ENCODE measurements around the gene OR2T10. TPM values are rescaled to one million over a fixed set of nuclear protein-coding genes. Genes with fewer than 3 reads are reported as not detected.

OR2T10 gene
- total RNA-seq, 2 donors from 2014 or later: not detected

DNA sequence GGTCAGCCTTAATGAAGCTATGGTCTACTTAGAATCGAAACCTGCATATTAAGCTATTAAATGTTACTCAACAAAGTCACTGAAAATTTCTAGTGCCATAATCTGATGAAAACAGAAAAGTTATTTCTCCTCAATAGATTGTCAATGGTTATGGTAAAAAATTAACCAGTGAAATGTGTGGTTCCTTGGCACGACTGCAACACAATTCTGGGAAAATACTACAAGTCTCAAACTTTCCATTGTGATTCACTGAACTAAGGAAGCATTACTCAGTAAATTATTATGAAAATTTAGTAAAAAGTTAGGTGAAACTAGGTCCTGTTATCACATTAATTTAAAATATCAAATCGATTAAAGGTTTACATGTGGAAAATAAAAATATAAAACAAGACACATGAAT is 12.8 kb upstream of the OR2T10 start:
- TF ChIP-seq, protein P1, sequence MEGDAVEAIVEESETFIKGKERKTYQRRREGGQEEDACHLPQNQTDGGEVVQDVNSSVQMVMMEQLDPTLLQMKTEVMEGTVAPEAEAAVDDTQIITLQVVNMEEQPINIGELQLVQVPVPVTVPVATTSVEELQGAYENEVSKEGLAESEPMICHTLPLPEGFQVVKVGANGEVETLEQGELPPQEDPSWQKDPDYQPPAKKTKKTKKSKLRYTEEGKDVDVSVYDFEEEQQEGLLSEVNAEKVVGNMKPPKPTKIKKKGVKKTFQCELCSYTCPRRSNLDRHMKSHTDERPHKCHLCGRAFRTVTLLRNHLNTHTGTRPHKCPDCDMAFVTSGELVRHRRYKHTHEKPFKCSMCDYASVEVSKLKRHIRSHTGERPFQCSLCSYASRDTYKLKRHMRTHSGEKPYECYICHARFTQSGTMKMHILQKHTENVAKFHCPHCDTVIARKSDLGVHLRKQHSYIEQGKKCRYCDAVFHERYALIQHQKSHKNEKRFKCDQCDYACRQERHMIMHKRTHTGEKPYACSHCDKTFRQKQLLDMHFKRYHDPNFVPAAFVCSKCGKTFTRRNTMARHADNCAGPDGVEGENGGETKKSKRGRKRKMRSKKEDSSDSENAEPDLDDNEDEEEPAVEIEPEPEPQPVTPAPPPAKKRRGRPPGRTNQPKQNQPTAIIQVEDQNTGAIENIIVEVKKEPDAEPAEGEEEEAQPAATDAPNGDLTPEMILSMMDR (conservative IDR thresholded peaks at IDR 0.05): no peak
- H3K36me3 Mint-ChIP-seq (ENCODE audit: low read depth): no peaks in the 10 kb centered on the region
- Histone ChIP-seq H3K9ac (ENCODE audit: extremely low read depth, low read length, poor library complexity, severe bottlenecking) (no peak overlapping the region), H3K27ac (ENCODE audit: low read depth, low read length) (no peak overlapping the region), H3K9me3 (ENCODE audit: control insufficient read depth, low read length) (peaks cover 91% of the 10 kb centered on the region), H3K36me3 (ENCODE audit: control insufficient read depth, insufficient read depth, low read length) (no peaks in the 10 kb centered on the region), H3K4me3 (ENCODE audit: low read length) (no peak overlapping the region), H3K4me1 (ENCODE audit: control insufficient read depth, insufficient read depth, low read length) (no peaks in the 10 kb centered on the region), H3K27me3 (ENCODE audit: control insufficient read depth, insufficient read depth, low read length, poor library complexity, severe bottlenecking) (no peaks in the 10 kb centered on the region)
- WGBS, 2 experiments (ENCODE audit: insufficient coverage in 1 of 2, insufficient read length in 1 of 2): 48% methylated on average over 3 of the region's 3 CpGs; no CpG with 5 or more reads in 1 of the 2 experiments
- peaks cover 86% of the 10 kb centered on the region for H3K9me3 Mint-ChIP-seq
- no peak overlapping the region for H3K4me3 Mint-ChIP-seq
- DNase-seq: no peak
- no peak overlapping the region for H3K27ac Mint-ChIP-seq
- H3K4me1 Mint-ChIP-seq: no peaks in the 10 kb centered on the region
- no peaks in the 10 kb centered on the region for H3K27me3 Mint-ChIP-seq (ENCODE audit: insufficient read depth)

GRCh38 chr1:248599396-248599795 is 1.9 kb upstream of the OR2T10 start:
- no peak overlapping the region for H3K27ac ChIP-seq (ENCODE audit: low read depth, low read length)
- no peaks in the 10 kb centered on the region for H3K4me1 ChIP-seq (ENCODE audit: control insufficient read depth, insufficient read depth, low read length)
- Mint-ChIP-seq H3K4me3 (no peak overlapping the region), H3K27me3 (ENCODE audit: insufficient read depth) (no peaks in the 10 kb centered on the region), H3K9me3 (peaks cover 81% of the 10 kb centered on the region), H3K36me3 (ENCODE audit: low read depth) (no peaks in the 10 kb centered on the region), H3K4me1 (no peaks in the 10 kb centered on the region), H3K27ac (no peak overlapping the region)
- no peaks in the 10 kb centered on the region for H3K36me3 ChIP-seq (ENCODE audit: control insufficient read depth, insufficient read depth, low read length)
- H3K9ac ChIP-seq (ENCODE audit: extremely low read depth, low read length, poor library complexity, severe bottlenecking): no peak overlapping the region
- H3K27me3 ChIP-seq (ENCODE audit: control insufficient read depth, insufficient read depth, low read length, poor library complexity, severe bottlenecking): no peaks in the 10 kb centered on the region
- no peak for DNase-seq
- peaks cover 79% of the 10 kb centered on the region for H3K9me3 ChIP-seq (ENCODE audit: control insufficient read depth, low read length)
- 70 to 75% methylated on average over 6 to 8 of the region's 8 CpGs for WGBS, 2 experiments (ENCODE audit: insufficient coverage in 1 of 2, insufficient read length in 1 of 2)
- no peak overlapping the region for H3K4me3 ChIP-seq (ENCODE audit: low read length)
- TF ChIP-seq, protein P1 (conservative IDR thresholded peaks at IDR 0.05): no peak

- Mint-ChIP-seq H3K4me3 (no peak overlapping the region), H3K9me3 (peaks cover 76% of the 10 kb centered on the region), H3K36me3 (ENCODE audit: low read depth) (no peaks in the 10 kb centered on the region), H3K4me1 (no peaks in the 10 kb centered on the region), H3K27me3 (ENCODE audit: insufficient read depth) (no peaks in the 10 kb centered on the region), H3K27ac (no peak overlapping the region)
- WGBS, 2 experiments (ENCODE audit: insufficient coverage in 1 of 2, insufficient read length in 1 of 2): 97% methylated on average over 2 of the region's 2 CpGs; no CpG with 5 or more reads in 1 of the 2 experiments
- TF ChIP-seq, protein P1 (conservative IDR thresholded peaks at IDR 0.05): no peak
- Histone ChIP-seq H3K36me3 (ENCODE audit: control insufficient read depth, insufficient read depth, low read length) (no peaks in the 10 kb centered on the region), H3K9me3 (ENCODE audit: control insufficient read depth, low read length) (peaks cover 79% of the 10 kb centered on the region), H3K9ac (ENCODE audit: extremely low read depth, low read length, poor library complexity, severe bottlenecking) (no peak overlapping the region), H3K27me3 (ENCODE audit: control insufficient read depth, insufficient read depth, low read length, poor library complexity, severe bottlenecking) (no peaks in the 10 kb centered on the region), H3K4me3 (ENCODE audit: low read length) (no peak overlapping the region), H3K27ac (ENCODE audit: low read depth, low read length) (no peak overlapping the region), H3K4me1 (ENCODE audit: control insufficient read depth, insufficient read depth, low read length) (no peaks in the 10 kb centered on the region)
- DNase-seq: no peak
These were observed 885 bp downstream of the OR2T10 start for GRCh38 chr1:248596615-248597014.

Data from endodermal cell (in vitro differentiated cells).